C4-2B (cell line): Measurements from ENCODE around the gene PRKCD.

ENCODE experiments used
- CTCF ChIP-seq: fragments of 450-650 bp; conservative IDR thresholded peaks from 2 replicates; pipeline ENCODE4 v1.5.1; 2017; ENCODE audit warnings: mild to moderate bottlenecking
- ZFX ChIP-seq: fragments of 450-650 bp; IDR thresholded peaks from 2 replicates; pipeline ENCODE4 v1.6.1; 2017

GRCh38 chr3:53155760-53156159 lies 5.2 kb upstream of the PRKCD start:
- TF ChIP-seq ZFX, result no peak
- no peak for TF ChIP-seq CTCF
